Parathyroid adenoma (tissue), 2 donors: ENCODE results near the gene CPS1.

Source experiments
- H2AFZ ChIP-seq: fragments of 300-600 bp; sonication (generic); one replicate; pipeline ENCODE4 v1.7.0; 2017; ENCODE audit warnings: antibody characterized with exemption, mild to moderate bottlenecking
- H3K27ac ChIP-seq: fragments of 300-600 bp; sonication (generic); one replicate; pipeline ENCODE4 v1.7.0; 2017
- H3K27me3 ChIP-seq: fragments of 300-600 bp; sonication (generic); one replicate; pipeline ENCODE4 v1.7.0; 2017; ENCODE audit warnings: low read length; ENCODE audit not compliant: control insufficient read depth, insufficient read depth
- H3K36me3 ChIP-seq: fragments of 300-600 bp; sonication (generic); one replicate; pipeline ENCODE4 v1.7.0; 2017; ENCODE audit warnings: low read length; ENCODE audit not compliant: control insufficient read depth, insufficient read depth
- H3K4me1 ChIP-seq: fragments of 300-600 bp; sonication (generic); one replicate; pipeline ENCODE4 v1.7.0; 2017; ENCODE audit warnings: control low read depth
- H3K4me2 ChIP-seq: fragments of 300-600 bp; sonication (generic); one replicate; pipeline ENCODE4 v1.7.0; 2017; ENCODE audit warnings: low read length
- H3K4me3 ChIP-seq: fragments of 300-600 bp; sonication (generic); one replicate; pipeline ENCODE4 v1.7.0; 2017; ENCODE audit warnings: low read depth, low read length
- H3K79me2 ChIP-seq: fragments of 300-600 bp; sonication (generic); one replicate; pipeline ENCODE4 v1.7.0; 2017; ENCODE audit warnings: control low read depth
- H3K9ac ChIP-seq: fragments of 300-600 bp; sonication (generic); one replicate; pipeline ENCODE4 v1.7.0; 2017; ENCODE audit warnings: mild to moderate bottlenecking
- H3K9me3 ChIP-seq: fragments of 300-600 bp; sonication (generic); one replicate; pipeline ENCODE4 v1.7.0; 2017; ENCODE audit warnings: low read length; ENCODE audit not compliant: control insufficient read depth
- CTCF ChIP-seq: fragments of 300-600 bp; sonication (generic); IDR thresholded peaks from one replicate; pipeline ENCODE4 v1.7.0; 2017; ENCODE audit warnings: antibody characterized with exemption, mild to moderate bottlenecking
- donor health status: primary hyperparathyroidism.

Gene CPS1

GRCh38 chr2:210539578-210540416 lies 16.6 kb upstream of the CPS1 start:
- Histone ChIP-seq H2AFZ (no peak overlapping the region), H3K9ac (no peak overlapping the region), H3K27me3 (no peaks in the 10 kb centered on the region), H3K4me2 (no peak overlapping the region), H3K4me3 (no peak overlapping the region), H3K79me2 (no peaks in the 10 kb centered on the region), H3K4me1 (no peaks in the 10 kb centered on the region), H3K27ac (no peak overlapping the region), H3K36me3 (no peaks in the 10 kb centered on the region), H3K9me3 (no peaks in the 10 kb centered on the region)
- no peak for TF ChIP-seq CTCF

GRCh38 chr2:210540471-210540870 lies 15.9 kb upstream of the CPS1 start:
- Histone ChIP-seq H3K27ac (no peak overlapping the region), H3K4me2 (no peak overlapping the region), H3K27me3 (no peaks in the 10 kb centered on the region), H3K79me2 (no peaks in the 10 kb centered on the region), H3K9me3 (no peaks in the 10 kb centered on the region), H3K4me1 (no peaks in the 10 kb centered on the region), H2AFZ (no peak overlapping the region), H3K4me3 (no peak overlapping the region), H3K36me3 (no peaks in the 10 kb centered on the region), H3K9ac (no peak overlapping the region)
- no peak for TF ChIP-seq CTCF

GRCh38 chr2:210540900-210541289 lies 15.5 kb upstream of the CPS1 start:
- TF ChIP-seq CTCF: no peak
- Histone ChIP-seq H3K27me3 (no peaks in the 10 kb centered on the region), H3K4me2 (no peak overlapping the region), H3K79me2 (no peaks in the 10 kb centered on the region), H3K9me3 (no peaks in the 10 kb centered on the region), H3K4me3 (no peak overlapping the region), H3K27ac (no peak overlapping the region), H3K4me1 (no peaks in the 10 kb centered on the region), H2AFZ (no peak overlapping the region), H3K9ac (no peak overlapping the region), H3K36me3 (no peaks in the 10 kb centered on the region)

- Histone ChIP-seq H3K4me2 (no peak overlapping the region), H3K27ac (no peak overlapping the region), H3K79me2 (no peaks in the 10 kb centered on the region), H3K4me1 (no peaks in the 10 kb centered on the region), H3K36me3 (no peaks in the 10 kb centered on the region), H3K4me3 (no peak overlapping the region), H3K9ac (no peak overlapping the region), H2AFZ (no peak overlapping the region), H3K27me3 (no peaks in the 10 kb centered on the region), H3K9me3 (no peaks in the 10 kb centered on the region)
- TF ChIP-seq CTCF: no peak
These were observed 15.0 kb upstream of the CPS1 start for GRCh38 chr2:210541290-210541902.
